Measurements from ENCODE around the gene KLHL5. TPM values are rescaled to one million over a fixed set of nuclear protein-coding genes. Genes with fewer than 3 reads are reported as not detected.
"Not testable (repeated sequence)": the region's sequence is repeated elsewhere in the genome, so short reads cannot be mapped to it uniquely, and the experiment has no call there.

KLHL5 gene
- total RNA-seq, 4 donors from 2014 or later: 19.7 to 27.3 (median 24.7) TPM

DNA sequence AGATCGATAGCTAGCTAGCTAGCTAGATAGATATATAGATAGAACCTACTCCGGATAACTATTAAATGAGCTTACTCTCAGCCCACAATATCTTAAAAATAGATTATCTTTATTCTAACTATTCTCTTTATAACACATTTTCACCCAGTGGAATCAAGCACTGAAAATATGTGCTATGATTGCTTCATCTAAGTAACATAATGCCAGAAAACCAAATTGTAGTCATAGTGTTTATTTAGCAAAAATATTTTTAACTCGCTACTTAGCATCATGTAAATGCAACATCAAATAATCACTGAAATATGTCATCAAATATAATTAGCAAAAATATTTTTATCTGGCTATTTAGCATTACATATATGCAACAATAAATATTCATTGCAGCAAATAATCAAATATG, 31.3 kb upstream of the KLHL5 start:
- DNase-seq: no peak
- WGBS, 2 donors: 89 to 95% methylated on average over 3 of the region's 3 CpGs
- H3K4me3 ChIP-seq (replicated peaks in 1 of 3): no peak overlapping the region
- no peaks in the 10 kb centered on the region for H3K27me3 ChIP-seq
- intact Hi-C loops (cut with DNase I): no loop called here
- H3K9me3 ChIP-seq: no peaks in the 10 kb centered on the region
- no peaks in the 10 kb centered on the region for H3K36me3 ChIP-seq
- no peaks in the 10 kb centered on the region for H3K4me1 ChIP-seq
- TF ChIP-seq, protein P1, sequence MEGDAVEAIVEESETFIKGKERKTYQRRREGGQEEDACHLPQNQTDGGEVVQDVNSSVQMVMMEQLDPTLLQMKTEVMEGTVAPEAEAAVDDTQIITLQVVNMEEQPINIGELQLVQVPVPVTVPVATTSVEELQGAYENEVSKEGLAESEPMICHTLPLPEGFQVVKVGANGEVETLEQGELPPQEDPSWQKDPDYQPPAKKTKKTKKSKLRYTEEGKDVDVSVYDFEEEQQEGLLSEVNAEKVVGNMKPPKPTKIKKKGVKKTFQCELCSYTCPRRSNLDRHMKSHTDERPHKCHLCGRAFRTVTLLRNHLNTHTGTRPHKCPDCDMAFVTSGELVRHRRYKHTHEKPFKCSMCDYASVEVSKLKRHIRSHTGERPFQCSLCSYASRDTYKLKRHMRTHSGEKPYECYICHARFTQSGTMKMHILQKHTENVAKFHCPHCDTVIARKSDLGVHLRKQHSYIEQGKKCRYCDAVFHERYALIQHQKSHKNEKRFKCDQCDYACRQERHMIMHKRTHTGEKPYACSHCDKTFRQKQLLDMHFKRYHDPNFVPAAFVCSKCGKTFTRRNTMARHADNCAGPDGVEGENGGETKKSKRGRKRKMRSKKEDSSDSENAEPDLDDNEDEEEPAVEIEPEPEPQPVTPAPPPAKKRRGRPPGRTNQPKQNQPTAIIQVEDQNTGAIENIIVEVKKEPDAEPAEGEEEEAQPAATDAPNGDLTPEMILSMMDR (IDR thresholded peaks at IDR 0.05): no peak
- TF ChIP-seq POLR2A (IDR thresholded peaks at IDR 0.05): no peak
- H3K27ac ChIP-seq: no peak overlapping the region

DNA sequence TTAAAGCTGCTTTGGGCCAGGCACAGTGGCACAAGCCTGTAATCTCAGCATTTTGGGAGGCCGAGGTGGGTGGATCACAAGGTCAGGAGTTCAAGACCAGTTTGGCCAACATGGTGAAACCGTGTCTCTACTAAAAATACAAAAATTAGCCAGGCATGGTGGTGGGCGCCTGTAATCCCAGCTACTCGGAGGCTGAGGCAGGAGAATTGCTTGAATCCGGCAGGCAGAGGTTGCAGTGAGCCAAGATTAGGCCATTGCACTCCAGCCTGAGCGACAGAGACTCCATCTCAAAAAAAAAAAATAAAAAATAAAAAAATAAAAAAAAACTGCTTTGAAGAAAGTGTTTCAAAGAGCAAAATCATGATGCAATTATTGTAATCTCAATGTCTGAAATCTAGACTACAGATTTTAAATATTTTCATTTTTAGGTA, 30.4 kb upstream of the KLHL5 start:
- WGBS, 2 donors: 77 to 91% methylated on average over 6 of the region's 6 CpGs
- intact Hi-C loops (cut with DNase I); DNase-seq; H3K9me3 ChIP-seq; H3K4me1 ChIP-seq; H3K36me3 ChIP-seq; H3K27me3 ChIP-seq; H3K4me3 ChIP-seq (replicated peaks in 1 of 3); H3K27ac ChIP-seq: not testable (repeated sequence)

DNA sequence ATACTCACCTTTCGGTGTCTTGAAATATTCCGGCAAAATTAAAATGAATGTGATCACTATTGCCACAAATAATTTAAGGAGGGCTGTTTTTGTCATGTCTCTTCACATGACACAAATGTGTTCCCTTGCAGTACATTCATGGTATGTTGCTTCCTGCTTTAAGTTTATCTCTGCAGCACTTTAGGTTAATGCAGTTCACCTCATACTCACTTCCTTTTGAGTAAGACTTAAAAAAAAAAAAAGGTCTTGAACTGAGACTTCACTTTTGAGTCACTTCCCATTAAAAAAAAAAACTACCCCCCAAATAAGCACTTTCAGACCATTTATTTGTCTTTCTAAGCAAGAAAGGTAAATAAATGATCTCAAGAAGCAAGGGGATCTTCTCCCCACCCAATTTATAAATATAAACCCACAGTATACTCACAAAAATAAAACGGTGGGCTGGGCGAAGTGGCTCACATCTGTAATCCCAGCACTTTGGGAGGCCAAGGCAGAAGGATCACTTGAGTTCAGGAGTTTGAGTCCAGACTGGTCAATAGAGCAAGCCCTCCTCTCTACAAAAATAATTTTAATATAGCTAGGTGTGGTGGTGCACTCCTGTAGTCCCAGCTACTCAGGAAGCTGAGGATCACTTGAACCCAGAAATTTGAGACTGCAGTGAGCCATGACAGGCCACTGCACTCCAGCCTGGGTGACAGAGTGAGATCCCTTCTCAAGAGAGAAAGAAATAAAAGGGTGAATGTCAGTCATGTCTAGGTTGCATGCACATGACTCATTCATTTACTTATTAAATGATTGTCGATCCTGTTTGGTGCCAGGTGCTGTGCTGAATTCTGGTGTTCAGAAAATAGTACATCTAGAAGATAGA, 29.6 kb upstream of the KLHL5 start, which contains the start of gene TMEM156:
Gene TMEM156, minus strand, starts transcription at position 192 of the 868 bp plus-strand sequence. Its CDS starts 96 bp downstream, at position 96.
- no peak within 1 kb of the TSS for H3K27ac ChIP-seq
- TF ChIP-seq, protein P1 (IDR thresholded peaks at IDR 0.05): no peak
- TF ChIP-seq POLR2A (IDR thresholded peaks at IDR 0.05): no peak
- DNase-seq: no peak
- 82 to 88% methylated on average over 5 of the region's 5 CpGs for WGBS, 2 donors
- no peaks in the 10 kb centered on the region for H3K9me3 ChIP-seq
- H3K4me3 ChIP-seq (replicated peaks in 1 of 3): no peak within 1 kb of the TSS
- intact Hi-C loops (cut with DNase I): no loop called here
- H3K4me1 ChIP-seq: no peaks in the 10 kb centered on the region
- H3K27me3 ChIP-seq: no peaks in the 10 kb centered on the region
- H3K36me3 ChIP-seq: no peaks in the 10 kb centered on the region

DNA sequence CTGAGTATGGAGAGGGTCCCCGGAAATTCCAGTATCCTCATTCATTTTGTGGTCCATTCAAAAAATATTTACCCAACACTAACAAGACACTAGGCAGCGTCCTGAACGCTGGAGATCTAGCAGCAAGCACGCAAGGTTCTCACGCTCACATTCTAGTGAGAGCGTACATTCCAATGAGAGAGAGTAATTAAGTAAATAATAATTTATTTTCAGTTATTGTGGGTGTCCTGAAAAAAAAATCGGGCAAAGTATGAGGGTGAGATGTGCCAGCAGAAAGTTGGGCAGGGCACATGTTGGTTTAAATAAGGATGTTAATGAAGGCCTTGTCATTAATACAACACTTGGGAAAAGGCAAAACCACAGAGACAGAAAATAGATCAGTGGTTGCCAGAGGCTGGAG, 25.9 kb upstream of the KLHL5 start:
- TF ChIP-seq, protein P1 (IDR thresholded peaks at IDR 0.05): no peak
- no peak for TF ChIP-seq POLR2A (IDR thresholded peaks at IDR 0.05)
- H3K27ac ChIP-seq: no peak overlapping the region
- no peak overlapping the region for H3K4me3 ChIP-seq (replicated peaks in 1 of 3)
- DNase-seq: no peak
- WGBS, 2 donors: 85 to 92% methylated on average over 7 of the region's 7 CpGs
- H3K36me3 ChIP-seq: no peaks in the 10 kb centered on the region
- H3K27me3 ChIP-seq: no peaks in the 10 kb centered on the region
- H3K9me3 ChIP-seq: no peaks in the 10 kb centered on the region
- intact Hi-C loops (cut with DNase I): no loop called here
- H3K4me1 ChIP-seq: no peaks in the 10 kb centered on the region

DNA sequence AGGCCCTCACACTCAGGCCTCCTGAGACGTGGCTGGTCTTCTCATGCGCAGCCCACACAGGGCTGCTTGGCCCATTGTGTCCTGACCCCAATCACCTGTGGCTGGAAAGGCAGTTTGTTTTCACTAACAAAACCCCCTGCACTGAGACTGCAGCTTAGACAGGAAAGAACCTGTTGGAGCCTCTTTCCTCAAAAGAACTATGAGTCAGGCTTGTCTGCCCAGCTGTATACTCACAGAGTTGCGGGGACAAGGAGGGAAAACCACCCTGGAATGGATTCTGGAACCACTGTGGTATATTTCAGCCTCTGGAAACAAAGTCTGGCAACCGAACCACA, 24.6 kb upstream of the KLHL5 start:
- Histone ChIP-seq H3K27ac (no peak overlapping the region), H3K4me1 (no peaks in the 10 kb centered on the region), H3K4me3 (replicated peaks in 1 of 3) (no peak overlapping the region), H3K9me3 (no peaks in the 10 kb centered on the region), H3K36me3 (no peaks in the 10 kb centered on the region), H3K27me3 (no peaks in the 10 kb centered on the region)
- WGBS, 2 donors: 76 to 91% methylated on average over 3 to 4 of the region's 4 CpGs
- intact Hi-C loops (cut with DNase I): no loop called here
- DNase-seq: no peak
- TF ChIP-seq POLR2A (IDR thresholded peaks at IDR 0.05): no peak
- TF ChIP-seq, protein P1 (IDR thresholded peaks at IDR 0.05): no peak
